NCI-H2227 (cell line): ENCODE measurements around the gene ISG15.

Experiments
- DNase-seq: peaks from one replicate; lab custom pipeline; 2025; ENCODE audit not compliant: unreplicated experiment; lab: John Stamatoyannopoulos, UW

Gene ISG15

DNA sequence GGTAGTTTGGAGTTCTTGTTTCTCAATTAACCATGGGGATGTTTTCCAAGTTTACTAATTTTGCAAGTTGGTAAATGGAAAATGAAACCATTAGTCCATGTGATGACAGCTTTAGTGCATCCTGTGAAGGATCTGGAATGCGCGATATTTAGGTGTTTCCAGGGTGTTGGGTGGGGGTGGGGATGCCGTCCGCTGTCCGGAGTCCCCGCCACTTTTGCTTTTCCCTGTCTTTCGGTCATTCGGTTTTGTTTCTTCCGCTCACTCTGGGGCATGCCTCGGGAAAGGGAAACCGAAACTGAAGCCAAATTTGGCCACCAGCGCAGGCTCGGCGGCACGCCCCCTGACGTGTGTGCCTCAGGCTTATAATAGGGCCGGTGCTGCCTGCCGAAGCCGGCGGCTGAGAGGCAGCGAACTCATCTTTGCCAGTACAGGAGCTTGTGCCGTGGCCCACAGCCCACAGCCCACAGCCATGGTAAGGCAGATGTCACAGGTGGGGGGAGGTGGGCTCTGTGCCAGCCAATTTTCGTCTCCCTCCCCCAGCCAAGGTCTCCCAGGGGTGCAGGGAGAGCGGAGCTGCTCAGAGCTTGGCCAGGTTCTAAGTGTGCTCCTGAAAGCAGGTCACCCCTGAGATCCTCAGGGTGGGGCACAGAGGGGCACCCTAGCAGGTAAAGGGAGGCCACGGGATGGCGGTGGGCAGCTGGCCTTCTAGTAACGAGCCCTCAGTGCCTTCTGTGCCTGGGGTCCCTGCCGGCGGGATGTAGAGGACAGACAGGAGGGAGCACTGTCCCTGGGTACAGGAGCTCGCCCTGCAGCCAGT lies at the start of gene ISG15:
Gene ISG15, plus strand, starts transcription at position 393 of the 817 bp plus-strand sequence. Its CDS starts 77 bp downstream, at position 470.
- peak; percentile 91 for DNase-seq

DNA sequence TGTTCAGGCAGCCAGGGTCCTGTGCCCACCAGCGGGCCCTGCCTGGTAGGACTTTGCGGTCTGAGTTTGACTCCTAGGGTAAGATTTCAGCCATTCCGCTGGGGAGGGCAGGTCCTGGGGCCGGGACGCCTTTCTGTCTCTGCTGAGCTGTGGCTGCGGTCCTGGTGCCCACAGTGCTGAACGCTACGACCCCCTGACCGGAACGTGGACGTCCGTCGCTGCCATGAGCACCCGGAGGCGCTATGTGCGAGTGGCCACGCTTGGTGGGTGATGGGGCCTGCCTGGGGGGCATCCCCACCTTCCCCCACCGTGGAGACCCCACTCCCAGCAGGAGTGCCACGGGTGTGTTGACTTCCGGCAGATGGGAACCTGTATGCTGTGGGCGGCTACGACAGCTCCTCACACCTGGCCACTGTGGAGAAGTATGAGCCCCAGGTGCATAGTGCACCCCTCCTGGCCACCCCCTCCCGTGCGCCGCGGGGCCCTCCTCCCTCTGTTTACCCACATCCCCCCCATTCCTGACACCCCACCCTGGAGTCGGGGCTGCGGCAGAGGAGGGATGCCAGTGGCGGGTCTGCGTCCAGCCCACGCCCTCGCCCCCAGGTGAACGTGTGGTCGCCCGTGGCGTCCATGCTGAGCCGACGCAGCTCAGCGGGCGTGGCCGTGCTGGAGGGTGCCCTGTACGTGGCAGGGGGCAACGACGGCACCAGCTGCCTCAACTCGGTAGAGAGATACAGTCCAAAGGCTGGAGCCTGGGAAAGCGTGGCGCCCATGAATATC lies 49.4 kb upstream of the ISG15 start:
- no peak for DNase-seq

DNA sequence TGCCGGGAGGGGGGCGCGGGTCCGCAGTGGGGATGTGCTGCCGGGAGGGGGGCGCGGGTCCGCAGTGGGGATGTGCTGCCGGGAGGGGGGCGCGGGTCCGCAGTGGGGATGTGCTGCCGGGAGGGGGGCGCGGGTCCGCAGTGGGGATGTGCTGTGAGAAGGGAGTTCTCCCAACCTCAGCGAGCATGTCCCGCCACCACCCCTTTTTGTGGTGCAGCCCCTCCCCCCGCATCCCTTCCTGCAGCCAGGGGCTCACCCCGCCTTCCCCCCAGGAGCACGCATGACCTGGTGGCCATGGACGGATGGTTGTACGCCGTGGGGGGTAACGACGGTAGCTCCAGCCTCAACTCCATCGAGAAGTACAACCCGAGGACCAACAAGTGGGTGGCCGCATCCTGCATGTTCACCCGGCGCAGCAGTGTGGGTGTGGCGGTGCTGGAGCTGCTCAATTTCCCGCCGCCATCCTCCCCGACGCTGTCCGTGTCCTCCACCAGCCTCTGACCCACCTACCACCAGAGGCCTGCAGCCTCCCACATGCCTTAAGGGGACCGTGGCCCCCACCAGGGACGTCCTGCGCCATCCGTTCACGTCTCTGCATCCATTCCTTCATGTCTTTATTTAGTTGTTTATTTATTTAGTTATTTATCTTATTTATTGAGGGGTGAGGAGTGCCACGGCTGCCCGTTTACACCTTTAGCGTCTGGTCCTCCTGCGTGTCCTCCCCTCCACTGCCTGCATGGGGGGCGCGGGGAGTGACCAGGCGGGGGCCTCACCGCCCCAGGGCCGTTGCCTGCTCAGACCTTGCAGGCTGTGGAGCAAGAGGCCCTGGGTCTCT lies 48.4 kb upstream of the ISG15 start:
- no peak for DNase-seq

DNA sequence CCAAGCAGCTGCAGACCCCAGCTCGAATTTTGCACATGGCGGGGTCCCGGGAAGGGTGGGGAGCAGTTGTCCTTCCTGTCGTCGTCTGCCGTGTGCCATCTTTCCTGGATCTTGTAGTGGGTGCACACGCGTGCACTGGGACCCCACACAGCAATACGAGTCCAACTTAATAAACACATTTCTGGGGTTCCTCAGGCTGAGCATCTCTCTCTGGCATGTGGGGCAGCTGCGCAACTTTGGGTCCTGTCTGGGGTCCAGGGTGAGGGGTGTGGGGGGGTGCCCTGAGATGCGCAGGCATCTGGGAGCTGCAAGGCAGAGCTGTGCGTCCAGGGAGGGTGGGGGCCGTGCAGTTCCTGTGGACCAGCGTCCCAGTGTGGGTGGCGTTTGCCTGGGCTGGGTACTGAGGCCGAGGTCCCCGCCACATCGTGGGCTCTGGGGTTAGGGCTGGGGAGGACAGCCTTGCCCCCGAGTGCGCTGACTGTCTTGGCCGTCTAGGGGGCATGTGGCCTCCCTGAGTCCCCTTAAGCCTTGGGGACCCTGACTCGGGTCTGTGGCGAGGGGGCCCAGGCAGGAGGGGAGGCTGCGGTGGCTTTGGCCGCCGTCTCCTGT lies 47.7 kb upstream of the ISG15 start:
- DNase-seq = no peak

DNA sequence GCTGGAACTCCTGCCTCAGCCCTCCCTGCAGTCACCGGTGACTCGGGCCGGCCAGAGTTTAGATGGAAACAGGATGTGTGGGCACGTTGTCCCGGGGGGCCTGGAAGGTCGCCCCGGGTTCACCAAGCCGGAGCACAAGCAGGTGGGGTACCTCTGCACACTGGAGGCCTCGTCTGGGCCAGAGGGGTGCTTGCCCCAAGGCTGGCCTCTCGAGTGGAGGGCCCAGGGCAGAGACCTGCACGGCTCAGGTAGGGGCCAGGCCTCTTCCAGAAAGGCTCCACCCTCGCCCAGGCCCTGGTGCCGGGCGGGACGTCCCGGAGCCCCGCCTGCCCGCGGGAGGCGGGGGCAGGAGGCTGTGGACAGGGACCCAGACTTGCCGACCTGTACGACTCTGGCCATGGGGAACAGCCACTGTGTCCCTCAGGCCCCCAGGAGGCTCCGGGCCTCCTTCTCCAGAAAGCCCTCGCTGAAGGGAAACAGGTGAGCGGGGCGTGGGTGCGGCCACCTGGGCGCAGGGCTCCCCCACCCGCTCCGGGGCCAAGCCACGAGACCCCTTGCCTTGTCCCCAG lies 47.1 kb upstream of the ISG15 start, which contains the start of gene PLEKHN1:
Gene PLEKHN1, plus strand, starts transcription at position 348 of the 569 bp plus-strand sequence. Its CDS starts 50 bp downstream, at position 398.
- no peak for DNase-seq

DNA sequence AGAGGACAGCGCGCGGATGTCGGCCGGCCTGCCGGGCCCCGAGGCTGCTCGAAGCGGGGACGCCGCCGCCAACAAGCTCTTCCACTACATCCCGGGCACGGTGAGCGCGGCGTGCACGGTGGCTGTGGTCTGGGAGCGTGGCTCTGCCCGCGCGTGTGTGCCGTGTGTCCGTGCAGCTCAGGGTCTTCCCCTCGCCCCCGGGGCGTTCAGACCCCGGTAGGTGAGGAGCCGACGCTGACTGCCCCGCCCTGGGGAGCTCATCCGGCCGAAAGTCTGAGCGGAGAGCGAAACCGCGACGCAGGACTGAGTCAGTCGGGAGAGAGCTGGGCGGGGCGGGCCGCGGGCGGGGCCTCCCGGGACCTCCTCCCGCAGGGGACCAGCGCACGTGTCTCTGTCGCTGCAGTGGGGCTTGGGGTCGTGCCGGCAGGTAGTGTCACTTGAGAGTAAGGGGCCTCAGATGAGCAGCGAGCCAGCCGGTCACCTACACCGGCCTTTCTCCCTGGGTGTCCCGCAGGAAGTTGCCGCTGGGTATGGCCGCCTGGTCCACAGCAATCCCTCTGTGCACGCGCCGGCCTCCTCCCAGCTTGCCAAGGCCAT lies 46.5 kb upstream of the ISG15 start:
- peak; percentile 38 for DNase-seq

DNA sequence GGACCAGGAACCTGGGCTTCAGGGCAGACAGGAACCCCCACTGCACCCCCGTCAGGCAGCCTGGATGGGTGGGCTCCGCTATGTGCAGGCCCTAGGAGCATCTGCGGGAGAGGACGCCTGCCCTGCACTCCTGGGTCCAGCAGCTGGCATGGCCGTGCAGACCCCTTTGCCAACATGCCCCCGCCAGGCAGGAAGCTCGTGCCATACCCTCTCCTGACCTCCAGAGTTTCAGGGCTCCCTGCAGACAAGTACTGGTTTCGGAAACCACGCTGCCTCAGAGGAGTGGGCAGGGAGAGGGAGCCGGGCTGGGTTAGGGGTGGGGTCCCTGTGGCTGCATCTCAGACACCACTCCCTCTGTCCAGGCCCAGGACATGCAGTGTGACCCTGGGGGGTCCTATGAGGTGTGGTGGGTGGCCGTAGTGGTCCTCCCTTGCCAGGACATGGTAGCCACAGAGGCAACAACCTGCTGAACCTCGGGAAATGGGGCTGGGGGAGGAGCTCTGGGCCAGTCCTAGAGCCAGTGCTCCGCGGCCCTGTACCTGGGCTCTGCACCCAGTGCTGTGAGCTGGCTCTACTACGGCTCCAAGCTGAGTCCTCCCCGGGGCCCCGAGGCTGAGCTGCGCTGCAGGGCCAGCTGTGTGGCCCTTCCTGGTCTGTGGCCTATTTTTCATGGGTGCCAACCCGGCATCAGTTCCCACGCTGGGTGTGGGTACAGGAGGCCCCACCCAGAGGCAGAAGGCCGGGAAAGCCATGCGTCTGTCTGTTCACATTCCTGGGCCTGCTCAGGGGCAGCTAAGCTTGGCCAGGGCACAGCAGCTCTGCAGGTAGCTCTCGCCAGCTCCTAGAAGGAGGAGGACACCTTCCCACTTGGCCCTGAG lies 45.6 kb upstream of the ISG15 start:
- DNase-seq = no peak

DNA sequence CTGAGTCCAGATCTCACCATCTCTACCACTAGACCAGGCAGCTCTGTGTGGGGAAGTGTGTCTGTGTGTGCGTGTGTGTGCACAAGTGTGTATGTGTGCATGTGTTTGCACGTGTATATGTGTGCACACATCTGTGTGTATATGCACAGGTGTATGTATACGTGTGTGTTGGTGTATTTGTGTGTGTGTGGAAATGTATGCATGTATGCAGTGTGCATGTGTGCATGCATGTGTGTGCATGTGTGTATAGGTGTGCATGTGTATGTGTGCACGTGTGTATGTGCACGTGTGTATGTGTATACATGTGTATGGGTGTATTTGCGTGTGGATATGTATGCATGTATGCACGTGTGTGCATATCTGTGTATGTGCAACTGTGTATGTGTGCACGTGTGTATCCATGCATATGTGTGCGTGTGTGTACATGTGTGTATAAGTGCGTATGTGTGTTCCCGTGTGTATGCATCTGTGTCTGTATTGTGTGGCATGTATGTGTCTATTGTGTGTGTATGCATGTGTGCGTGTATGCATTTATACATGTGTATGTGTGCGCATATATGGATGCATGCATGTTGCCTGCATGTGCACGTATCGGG lies 43.9 kb upstream of the ISG15 start:
- DNase-seq = no peak

DNA sequence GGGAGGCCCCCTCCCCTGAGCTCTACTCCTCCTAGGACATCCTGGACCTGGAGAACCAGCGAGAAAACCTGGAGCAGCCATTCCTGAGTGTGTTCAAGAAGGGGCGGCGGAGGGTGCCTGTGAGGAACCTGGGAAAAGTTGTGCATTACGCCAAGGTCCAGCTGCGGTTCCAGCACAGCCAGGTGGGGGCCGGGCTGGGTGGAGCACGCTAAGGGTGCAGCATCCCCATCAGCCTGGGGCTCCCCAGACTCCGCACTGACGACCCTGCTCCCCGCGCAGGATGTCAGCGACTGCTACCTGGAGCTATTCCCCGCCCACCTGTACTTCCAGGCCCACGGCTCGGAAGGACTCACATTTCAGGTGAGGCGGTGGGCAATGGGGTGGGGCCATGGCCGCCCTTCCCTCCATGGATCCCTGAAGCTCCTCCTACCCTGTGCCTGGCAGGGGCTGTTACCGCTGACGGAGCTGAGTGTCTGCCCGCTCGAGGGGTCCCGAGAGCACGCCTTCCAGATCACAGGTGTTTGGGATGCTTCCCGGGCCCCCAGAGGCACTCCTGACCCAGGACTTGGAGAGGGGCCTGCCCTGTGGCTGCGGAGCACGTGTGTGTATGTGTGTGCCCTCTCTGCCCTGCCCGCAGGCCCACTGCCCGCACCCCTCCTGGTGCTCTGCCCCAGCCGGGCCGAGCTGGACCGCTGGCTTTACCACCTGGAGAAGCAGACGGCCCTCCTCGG lies 42.9 kb upstream of the ISG15 start:
- no peak for DNase-seq

DNA sequence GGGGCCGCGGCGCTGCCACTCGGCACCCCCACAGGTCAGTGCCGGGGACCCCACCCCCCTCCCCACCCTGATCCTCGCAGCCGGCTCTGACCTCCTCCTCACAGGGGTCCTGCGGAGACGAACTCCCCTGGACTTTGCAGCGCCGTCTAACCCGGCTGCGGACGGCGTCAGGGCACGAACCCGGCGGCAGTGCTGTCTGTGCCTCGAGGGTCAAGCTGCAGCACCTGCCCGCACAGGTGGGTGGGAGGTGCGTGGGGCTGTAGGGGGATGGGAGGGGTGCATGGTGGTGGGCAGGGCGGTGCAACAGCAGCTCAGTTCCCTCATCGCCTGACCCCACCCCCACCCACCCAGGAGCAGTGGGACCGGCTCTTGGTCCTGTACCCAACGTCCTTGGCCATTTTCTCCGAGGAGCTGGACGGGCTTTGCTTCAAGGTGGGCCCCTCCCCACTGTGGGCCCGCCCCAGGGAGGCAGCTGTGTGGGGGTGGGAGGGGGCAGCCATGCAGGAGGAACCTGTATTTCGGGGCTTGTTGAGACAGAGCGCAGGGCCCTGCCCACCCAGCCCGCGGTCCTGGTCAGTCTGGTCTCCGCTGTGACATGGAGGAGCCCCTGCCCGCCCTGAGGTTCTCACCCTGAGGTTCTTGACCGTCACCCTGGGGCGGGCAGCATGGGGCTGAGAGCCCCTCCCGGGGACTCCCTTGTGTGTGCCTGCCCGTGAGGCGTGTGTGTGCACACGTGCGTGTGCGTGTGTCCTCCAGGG lies 42.1 kb upstream of the ISG15 start:
- no peak for DNase-seq

DNA sequence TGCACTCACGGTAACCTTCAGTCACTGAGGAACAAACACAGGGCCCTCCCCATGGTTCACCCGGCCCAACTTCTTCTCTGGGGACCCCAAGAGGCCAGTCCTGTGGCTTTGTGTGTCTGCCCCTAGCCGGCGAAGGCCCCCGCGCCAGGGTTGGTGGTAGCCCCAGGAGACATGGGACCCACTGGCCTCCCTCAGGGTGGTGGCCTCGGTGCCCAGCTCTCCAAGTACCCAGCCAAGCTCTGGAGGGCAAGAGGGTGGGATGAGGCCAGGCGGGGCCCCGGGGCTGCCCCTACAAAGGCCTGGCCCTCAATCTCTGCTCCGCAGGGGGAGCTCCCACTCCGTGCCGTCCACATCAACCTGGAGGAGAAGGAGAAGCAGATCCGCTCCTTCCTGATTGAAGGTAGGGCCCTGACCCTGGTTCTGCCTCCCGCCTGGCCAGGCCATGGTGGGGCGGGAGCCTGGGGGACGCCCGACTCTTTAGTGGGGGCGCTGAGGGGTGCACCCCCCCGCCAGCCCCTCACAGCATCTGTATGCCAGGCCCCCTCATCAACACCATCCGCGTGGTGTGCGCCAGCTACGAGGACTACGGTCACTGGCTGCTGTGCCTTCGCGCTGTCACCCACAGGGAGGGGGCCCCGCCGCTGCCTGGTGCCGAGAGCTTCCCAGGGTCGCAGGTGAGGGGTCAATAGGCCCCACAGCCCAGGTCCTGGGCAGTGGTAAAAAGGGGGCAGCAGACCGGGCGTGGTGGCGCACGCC lies 41.4 kb upstream of the ISG15 start:
- DNase-seq = no peak

DNA sequence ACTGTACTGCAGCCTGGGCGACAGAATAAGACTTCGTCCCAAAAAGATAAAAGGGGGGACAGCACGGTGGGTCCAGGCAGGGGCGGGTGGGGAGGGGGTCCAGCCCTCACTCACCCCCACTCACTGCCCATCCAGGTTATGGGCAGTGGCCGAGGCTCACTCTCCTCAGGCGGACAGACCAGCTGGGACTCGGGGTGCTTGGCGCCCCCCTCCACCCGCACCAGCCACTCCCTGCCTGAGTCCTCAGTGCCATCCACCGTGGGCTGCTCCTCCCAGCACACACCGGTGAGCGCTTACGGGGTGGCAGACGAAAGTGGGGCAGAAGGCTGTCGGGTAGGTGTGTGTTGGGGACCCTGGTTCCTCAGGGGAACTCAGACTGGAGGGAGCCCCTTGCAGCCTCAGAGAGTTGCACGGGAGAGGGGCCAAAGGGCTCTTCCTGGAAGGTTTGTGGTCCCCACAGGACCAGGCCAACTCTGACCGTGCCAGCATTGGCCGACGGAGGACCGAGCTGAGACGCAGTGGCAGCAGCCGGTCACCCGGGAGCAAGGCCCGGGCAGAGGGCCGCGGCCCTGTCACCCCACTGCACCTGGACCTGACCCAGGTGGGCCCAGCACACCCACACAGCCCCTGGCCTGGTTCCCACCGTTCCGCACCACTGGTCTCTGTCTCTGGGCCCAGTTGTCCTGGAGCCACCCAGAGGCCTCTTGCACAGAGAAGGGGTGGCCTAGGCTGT lies 40.4 kb upstream of the ISG15 start:
- no peak for DNase-seq

DNA sequence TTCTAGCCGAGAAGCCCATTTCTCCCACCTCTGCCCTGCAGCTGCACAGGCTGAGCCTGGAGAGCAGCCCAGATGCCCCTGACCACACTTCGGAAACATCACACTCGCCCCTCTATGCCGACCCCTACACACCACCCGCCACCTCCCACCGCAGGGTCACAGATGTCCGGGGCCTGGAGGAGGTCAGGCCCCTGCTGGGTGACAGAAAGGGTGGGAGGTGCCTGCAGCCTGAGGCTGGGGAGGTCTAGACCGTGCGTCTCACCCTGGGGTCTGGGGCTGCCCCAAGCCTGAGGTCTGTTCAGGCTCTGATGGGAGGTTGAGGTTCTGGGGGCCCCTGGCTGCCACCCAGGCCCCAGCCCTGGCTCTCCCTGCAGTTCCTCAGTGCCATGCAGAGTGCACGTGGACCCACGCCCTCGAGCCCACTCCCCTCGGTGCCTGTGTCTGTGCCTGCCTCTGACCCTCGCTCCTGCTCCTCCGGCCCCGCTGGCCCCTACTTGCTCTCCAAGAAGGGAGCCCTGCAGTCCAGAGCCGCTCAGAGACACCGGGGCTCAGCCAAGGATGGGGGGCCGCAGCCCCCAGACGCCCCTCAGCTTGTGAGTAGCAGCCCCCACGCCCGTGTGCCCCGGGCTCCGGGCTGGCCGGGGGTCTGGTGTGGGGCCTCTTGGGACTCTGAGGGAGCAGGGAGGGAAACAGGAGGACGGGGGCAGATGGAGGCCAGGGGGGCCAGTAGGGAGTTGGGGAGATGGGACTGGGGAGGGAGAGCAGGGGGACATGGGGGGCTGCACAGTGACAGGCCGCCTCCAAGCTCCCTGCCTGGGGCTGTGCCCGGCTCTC lies 39.6 kb upstream of the ISG15 start:
- no peak for DNase-seq

DNA sequence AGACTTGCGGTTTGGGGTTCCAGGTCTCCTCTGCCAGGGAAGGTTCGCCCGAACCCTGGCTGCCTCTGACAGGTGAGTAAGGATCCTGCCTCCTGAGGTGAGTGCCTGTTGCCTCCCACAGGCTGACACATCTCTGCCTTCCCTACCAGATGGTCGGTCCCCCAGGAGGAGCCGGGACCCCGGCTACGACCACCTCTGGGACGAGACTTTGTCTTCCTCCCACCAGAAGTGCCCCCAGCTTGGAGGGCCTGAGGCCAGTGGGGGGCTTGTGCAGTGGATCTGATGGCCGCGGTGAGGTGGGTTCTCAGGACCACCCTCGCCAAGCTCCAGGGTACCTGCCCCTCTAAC lies 39.0 kb upstream of the ISG15 start:
- DNase-seq = no peak

DNA sequence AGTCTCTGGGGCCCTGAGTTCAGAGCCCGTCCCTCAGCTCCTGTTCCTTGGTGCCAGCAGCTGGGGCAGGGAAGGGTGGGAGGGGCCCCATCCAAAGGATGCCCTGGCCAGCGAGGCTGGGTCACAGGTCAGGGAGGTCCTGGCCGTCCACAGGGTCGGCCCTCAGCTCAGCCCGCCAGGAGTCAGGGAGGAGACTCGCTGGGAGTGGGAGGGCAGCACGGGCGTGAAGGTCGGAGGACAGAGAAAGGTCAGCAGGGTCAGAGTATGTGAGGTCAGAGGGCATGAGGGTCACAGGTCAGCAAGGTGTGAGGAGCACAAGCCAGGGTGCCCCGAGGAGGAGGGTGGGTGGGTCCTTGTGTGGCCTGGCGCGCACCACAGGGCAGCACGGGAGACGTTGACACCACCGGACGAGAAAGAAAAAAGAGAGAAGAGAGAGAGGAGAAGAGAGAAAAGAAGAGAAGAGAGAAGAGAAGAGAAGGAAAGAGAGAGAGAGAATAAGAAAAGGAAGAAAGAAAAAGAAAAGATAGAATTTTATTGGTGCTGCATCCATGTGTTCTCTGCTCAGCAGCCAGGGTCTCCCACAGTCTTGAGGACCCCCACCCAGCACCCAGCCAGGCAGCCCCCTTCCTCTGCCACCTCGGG lies 38.5 kb upstream of the ISG15 start:
- no peak for DNase-seq
